Prostate gland (tissue), 2 donors: ENCODE results near the gene SMARCA2.

ENCODE experiments used
- POLR2A ChIP-seq: fragments of 450-650 bp; IDR thresholded peaks from one replicate; pipeline ENCODE4 v1.6.1; 2016; ENCODE audit warnings: antibody characterized with exemption, mild to moderate bottlenecking
- TF ChIP-seq, protein P1 (sequence below), 4 experiments: fragments of 200-600 bp in 2 of 4; fragments of 450-650 bp in 2 of 4; sonication (generic) in 2 of 4; IDR thresholded peaks; 1 replicate in 3 of 4; 2 replicates in 1 of 4; pipeline ENCODE4 v1.5.1; 2016 to 2019; ENCODE audit warnings: antibody characterized with exemption in 4 of 4, mild to moderate bottlenecking in 2 of 4, moderate library complexity in 2 of 4

DNA sequence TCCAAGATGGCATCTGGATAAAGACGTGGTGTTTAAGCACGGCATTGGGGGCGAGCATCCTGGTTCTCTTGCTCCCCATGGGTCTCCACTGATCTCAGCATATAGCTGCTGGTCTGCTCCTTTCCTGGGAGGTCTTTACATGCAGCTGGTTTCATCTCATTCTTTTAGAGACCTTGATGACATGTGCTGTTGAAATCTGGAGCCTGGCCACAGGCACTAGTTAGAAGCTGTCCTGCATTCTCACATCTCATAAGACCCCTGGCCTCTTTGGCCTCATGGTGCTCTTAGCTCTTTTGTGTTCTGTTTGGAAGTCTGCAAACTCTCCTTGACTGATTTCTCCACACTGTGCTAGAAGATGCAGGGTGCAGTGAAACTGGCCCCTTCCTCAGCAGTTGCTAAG is 113.0 kb downstream of the SMARCA2 start:
- TF ChIP-seq, protein P1, sequence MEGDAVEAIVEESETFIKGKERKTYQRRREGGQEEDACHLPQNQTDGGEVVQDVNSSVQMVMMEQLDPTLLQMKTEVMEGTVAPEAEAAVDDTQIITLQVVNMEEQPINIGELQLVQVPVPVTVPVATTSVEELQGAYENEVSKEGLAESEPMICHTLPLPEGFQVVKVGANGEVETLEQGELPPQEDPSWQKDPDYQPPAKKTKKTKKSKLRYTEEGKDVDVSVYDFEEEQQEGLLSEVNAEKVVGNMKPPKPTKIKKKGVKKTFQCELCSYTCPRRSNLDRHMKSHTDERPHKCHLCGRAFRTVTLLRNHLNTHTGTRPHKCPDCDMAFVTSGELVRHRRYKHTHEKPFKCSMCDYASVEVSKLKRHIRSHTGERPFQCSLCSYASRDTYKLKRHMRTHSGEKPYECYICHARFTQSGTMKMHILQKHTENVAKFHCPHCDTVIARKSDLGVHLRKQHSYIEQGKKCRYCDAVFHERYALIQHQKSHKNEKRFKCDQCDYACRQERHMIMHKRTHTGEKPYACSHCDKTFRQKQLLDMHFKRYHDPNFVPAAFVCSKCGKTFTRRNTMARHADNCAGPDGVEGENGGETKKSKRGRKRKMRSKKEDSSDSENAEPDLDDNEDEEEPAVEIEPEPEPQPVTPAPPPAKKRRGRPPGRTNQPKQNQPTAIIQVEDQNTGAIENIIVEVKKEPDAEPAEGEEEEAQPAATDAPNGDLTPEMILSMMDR (IDR thresholded peaks at IDR 0.05): no peak
- TF ChIP-seq POLR2A: no peak
